ENCODE measurements around the gene CD200.

GRCh38 chr3:112314649-112315048, 18.3 kb upstream of the CD200 start:
- no peak for TF ChIP-seq POLR2AphosphoS5 (IDR thresholded peaks at IDR 0.05)
- no peak for TF ChIP-seq EP300 (IDR thresholded peaks at IDR 0.05)
